WTC11 (cell line): ENCODE measurements around the gene RCAN1. TPM values are rescaled to one million over a fixed set of nuclear protein-coding genes. Genes with fewer than 3 reads are reported as not detected.

Source experiments
- ATAC-seq: fragments of 200-7000 bp; cut with Tn5 transposase; 2 replicates; pipeline ENCODE4 v1.10.0; 2021; ENCODE audit warnings: mild to moderate bottlenecking, moderate library complexity
- CTCF ChIA-PET: fragments of 300-600 bp; sonication (Branson Sonifier 250); formaldehyde crosslinking; loops from one replicate; lab custom pipeline; 2021; ENCODE audit warnings: antibody characterized with exemption; lab: Charles Lee
- POLR2A ChIA-PET: fragments of 350-600 bp; sonication (Branson Sonifier 250); formaldehyde crosslinking; loops from one replicate; lab custom pipeline; 2021; ENCODE audit warnings: antibody characterized with exemption; lab: Charles Lee
- DNase-seq: peaks from one replicate; pipeline ENCODE4 v3.0.0; 2021; ENCODE audit warnings: low spot score
- H3K27ac Mint-ChIP-seq: 2 replicates; pipeline ENCODE4 v1.8.0; 2021; ENCODE audit warnings: mixed read lengths
- H3K27me3 Mint-ChIP-seq: 2 replicates; pipeline ENCODE4 v1.8.0; 2021; ENCODE audit warnings: low read depth, mild to moderate bottlenecking, moderate library complexity, mixed read lengths
- H3K36me3 Mint-ChIP-seq: 2 replicates; pipeline ENCODE4 v1.8.0; 2021; ENCODE audit warnings: mixed read lengths
- H3K4me1 Mint-ChIP-seq: 2 replicates; pipeline ENCODE4 v1.8.0; 2022; ENCODE audit warnings: mixed read lengths
- H3K4me3 Mint-ChIP-seq: 2 replicates; pipeline ENCODE4 v1.8.0; 2021; ENCODE audit warnings: mild to moderate bottlenecking, moderate library complexity, mixed read lengths
- H3K9me3 Mint-ChIP-seq: 2 replicates; pipeline ENCODE4 v1.8.0; 2021; ENCODE audit warnings: mixed read lengths
- CREM ChIP-seq: sonication (generic); formaldehyde crosslinking; IDR thresholded peaks from 2 replicates; pipeline ENCODE4 v1.8.1; 2022; ENCODE audit warnings: mild to moderate bottlenecking, missing genetic modification reagents, moderate library complexity
- EMX1 ChIP-seq: fragments of 250-450 bp; sonication (Bioruptor Pico); IDR thresholded peaks from 2 replicates; pipeline ENCODE4 v1.8.0; 2021; ENCODE audit warnings: mild to moderate bottlenecking
- GTF2I ChIP-seq: fragments of 250-450 bp; sonication (Bioruptor Pico); conservative IDR thresholded peaks from 2 replicates; pipeline ENCODE4 v1.4.0; 2021; ENCODE audit warnings: mild to moderate bottlenecking
- NFE2L1 ChIP-seq: sonication (generic); formaldehyde crosslinking; IDR thresholded peaks from 2 replicates; pipeline ENCODE4 v1.8.1; 2023; ENCODE audit warnings: missing genetic modification reagents
- RELA ChIP-seq: sonication (generic); formaldehyde crosslinking; IDR thresholded peaks from 2 replicates; pipeline ENCODE4 v1.8.1; 2022; ENCODE audit warnings: missing genetic modification reagents, mild to moderate bottlenecking, borderline replicate concordance
- RORB ChIP-seq: fragments of 250-450 bp; sonication (Bioruptor Pico); IDR thresholded peaks from 2 replicates; pipeline ENCODE4 v1.9.0; 2021; ENCODE audit warnings: mild to moderate bottlenecking
- TEAD1 ChIP-seq: sonication (generic); formaldehyde crosslinking; IDR thresholded peaks from 2 replicates; pipeline ENCODE4 v1.8.0; 2022; ENCODE audit warnings: mild to moderate bottlenecking, missing genetic modification reagents
- ZBTB21 ChIP-seq: sonication (generic); formaldehyde crosslinking; IDR thresholded peaks from 2 replicates; pipeline ENCODE4 v1.8.1; 2023; ENCODE audit warnings: mild to moderate bottlenecking, missing genetic modification reagents, borderline replicate concordance
- ZNF219 ChIP-seq: sonication (generic); formaldehyde crosslinking; IDR thresholded peaks from 2 replicates; pipeline ENCODE4 v1.8.0; 2023; ENCODE audit warnings: missing genetic modification reagents, mild to moderate bottlenecking, borderline replicate concordance
- ZNF416 ChIP-seq: fragments of 250-450 bp; sonication (Bioruptor Pico); IDR thresholded peaks from 2 replicates; pipeline ENCODE4 v1.9.0; 2021; ENCODE audit warnings: mild to moderate bottlenecking, inconsistent platforms
- total RNA-seq: library from RNA; stranded (reverse); gene quantifications from 3 replicates; pipeline ENCODE4 v1.2.3, GENCODE V29; 2021
- TF ChIP-seq, protein P1 (sequence below): sonication (generic); formaldehyde crosslinking; IDR thresholded peaks from 2 replicates; pipeline ENCODE4 v1.8.1; 2023; ENCODE audit warnings: mild to moderate bottlenecking, missing genetic modification reagents, moderate library complexity
- TF ChIP-seq, protein P2 (sequence below): sonication (generic); formaldehyde crosslinking; IDR thresholded peaks from 2 replicates; pipeline ENCODE4 v1.8.1; 2023; ENCODE audit warnings: mild to moderate bottlenecking, missing genetic modification reagents, borderline replicate concordance
- TF ChIP-seq, protein P3 (sequence below): sonication (generic); formaldehyde crosslinking; IDR thresholded peaks from 2 replicates; pipeline ENCODE4 v1.8.0; 2022; ENCODE audit warnings: mild to moderate bottlenecking, missing genetic modification reagents
- TF ChIP-seq, protein P4 (sequence below): fragments of 250-450 bp; sonication (Bioruptor Pico); IDR thresholded peaks from 2 replicates; pipeline ENCODE4 v2.1.2; 2022; ENCODE audit warnings: mild to moderate bottlenecking, moderate library complexity
- TF ChIP-seq, protein P5 (sequence below): sonication (generic); formaldehyde crosslinking; IDR thresholded peaks from 2 replicates; pipeline ENCODE4 v1.8.1; 2023; ENCODE audit warnings: mild to moderate bottlenecking, moderate library complexity, missing genetic modification reagents
- TF ChIP-seq, protein P6 (sequence below): sonication (generic); formaldehyde crosslinking; IDR thresholded peaks from 2 replicates; pipeline ENCODE4 v1.8.0; 2022; ENCODE audit warnings: mild to moderate bottlenecking, missing genetic modification reagents
- TF ChIP-seq, protein P7 (sequence below): fragments of 250-450 bp; sonication (Bioruptor Pico); conservative IDR thresholded peaks from 2 replicates; pipeline ENCODE4 v1.9.0; 2021; ENCODE audit warnings: mild to moderate bottlenecking

Gene RCAN1
- total RNA-seq, 1 experiment from 2014 or later: 5.9 TPM

DNA sequence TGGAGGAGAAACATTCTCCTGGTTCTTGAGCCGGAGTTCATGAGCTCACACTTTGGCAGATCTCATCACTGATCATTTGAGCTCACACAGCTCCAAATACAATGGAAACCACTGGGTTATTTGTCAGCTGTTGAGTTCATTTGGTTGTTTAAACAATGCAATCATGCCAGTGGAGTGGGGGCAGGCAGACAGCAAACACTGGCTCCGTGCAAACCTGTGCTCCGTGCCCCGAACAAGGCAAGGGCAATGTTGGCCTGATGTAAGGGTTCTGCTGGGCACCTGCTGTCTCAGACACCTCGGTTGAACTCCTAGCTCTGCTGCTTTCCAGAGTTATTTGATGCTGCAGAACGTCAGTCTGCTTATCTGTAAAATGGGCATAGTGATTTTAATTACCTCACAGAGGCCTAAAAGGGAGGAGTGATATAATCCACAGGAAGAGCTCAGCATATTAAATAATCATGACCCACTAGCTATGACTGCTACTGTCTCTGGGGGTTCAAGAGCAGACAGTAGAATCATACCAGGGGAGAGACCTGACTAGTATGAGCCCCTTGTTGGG is 33.9 kb upstream of the RCAN1 start:
- Mint-ChIP-seq H3K27me3 (peaks cover 7% of the 10 kb centered on the region), H3K36me3 (no peaks in the 10 kb centered on the region), H3K9me3 (peaks cover 22% of the 10 kb centered on the region), H3K27ac (no peak overlapping the region), H3K4me1 (0 out of 2 replicates have a peak, but pooled peaks cover 2% of the 10 kb centered on the region)
- DNase-seq: no peak
- ChIA-PET CTCF (interaction anchor here (0.9 kb wide), 1 partner anchor 45 kb away, joined by 3 read pairs; no protein-coding TSS in a partner anchor), POLR2A (no interaction called here)
- no peak for TF ChIP-seq TEAD1 (CRISPR knock-in tag)
- TF ChIP-seq, protein P1, sequence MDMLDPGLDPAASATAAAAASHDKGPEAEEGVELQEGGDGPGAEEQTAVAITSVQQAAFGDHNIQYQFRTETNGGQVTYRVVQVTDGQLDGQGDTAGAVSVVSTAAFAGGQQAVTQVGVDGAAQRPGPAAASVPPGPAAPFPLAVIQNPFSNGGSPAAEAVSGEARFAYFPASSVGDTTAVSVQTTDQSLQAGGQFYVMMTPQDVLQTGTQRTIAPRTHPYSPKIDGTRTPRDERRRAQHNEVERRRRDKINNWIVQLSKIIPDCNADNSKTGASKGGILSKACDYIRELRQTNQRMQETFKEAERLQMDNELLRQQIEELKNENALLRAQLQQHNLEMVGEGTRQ (CRISPR knock-in tag): no peak
- no peak for TF ChIP-seq NFE2L1
- no peak for TF ChIP-seq GTF2I (CRISPR knock-in tag)
- TF ChIP-seq, protein P2, sequence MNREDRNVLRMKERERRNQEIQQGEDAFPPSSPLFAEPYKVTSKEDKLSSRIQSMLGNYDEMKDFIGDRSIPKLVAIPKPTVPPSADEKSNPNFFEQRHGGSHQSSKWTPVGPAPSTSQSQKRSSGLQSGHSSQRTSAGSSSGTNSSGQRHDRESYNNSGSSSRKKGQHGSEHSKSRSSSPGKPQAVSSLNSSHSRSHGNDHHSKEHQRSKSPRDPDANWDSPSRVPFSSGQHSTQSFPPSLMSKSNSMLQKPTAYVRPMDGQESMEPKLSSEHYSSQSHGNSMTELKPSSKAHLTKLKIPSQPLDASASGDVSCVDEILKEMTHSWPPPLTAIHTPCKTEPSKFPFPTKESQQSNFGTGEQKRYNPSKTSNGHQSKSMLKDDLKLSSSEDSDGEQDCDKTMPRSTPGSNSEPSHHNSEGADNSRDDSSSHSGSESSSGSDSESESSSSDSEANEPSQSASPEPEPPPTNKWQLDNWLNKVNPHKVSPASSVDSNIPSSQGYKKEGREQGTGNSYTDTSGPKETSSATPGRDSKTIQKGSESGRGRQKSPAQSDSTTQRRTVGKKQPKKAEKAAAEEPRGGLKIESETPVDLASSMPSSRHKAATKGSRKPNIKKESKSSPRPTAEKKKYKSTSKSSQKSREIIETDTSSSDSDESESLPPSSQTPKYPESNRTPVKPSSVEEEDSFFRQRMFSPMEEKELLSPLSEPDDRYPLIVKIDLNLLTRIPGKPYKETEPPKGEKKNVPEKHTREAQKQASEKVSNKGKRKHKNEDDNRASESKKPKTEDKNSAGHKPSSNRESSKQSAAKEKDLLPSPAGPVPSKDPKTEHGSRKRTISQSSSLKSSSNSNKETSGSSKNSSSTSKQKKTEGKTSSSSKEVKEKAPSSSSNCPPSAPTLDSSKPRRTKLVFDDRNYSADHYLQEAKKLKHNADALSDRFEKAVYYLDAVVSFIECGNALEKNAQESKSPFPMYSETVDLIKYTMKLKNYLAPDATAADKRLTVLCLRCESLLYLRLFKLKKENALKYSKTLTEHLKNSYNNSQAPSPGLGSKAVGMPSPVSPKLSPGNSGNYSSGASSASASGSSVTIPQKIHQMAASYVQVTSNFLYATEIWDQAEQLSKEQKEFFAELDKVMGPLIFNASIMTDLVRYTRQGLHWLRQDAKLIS (CRISPR knock-in tag): no peak
- TF ChIP-seq ZNF219 (CRISPR knock-in tag): no peak
- TF ChIP-seq, protein P3, sequence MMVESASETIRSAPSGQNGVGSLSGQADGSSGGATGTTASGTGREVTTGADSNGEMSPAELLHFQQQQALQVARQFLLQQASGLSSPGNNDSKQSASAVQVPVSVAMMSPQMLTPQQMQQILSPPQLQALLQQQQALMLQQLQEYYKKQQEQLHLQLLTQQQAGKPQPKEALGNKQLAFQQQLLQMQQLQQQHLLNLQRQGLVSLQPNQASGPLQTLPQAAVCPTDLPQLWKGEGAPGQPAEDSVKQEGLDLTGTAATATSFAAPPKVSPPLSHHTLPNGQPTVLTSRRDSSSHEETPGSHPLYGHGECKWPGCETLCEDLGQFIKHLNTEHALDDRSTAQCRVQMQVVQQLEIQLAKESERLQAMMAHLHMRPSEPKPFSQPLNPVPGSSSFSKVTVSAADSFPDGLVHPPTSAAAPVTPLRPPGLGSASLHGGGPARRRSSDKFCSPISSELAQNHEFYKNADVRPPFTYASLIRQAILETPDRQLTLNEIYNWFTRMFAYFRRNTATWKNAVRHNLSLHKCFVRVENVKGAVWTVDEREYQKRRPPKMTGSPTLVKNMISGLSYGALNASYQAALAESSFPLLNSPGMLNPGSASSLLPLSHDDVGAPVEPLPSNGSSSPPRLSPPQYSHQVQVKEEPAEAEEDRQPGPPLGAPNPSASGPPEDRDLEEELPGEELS (CRISPR knock-in tag): no peak
- TF ChIP-seq, protein P4, sequence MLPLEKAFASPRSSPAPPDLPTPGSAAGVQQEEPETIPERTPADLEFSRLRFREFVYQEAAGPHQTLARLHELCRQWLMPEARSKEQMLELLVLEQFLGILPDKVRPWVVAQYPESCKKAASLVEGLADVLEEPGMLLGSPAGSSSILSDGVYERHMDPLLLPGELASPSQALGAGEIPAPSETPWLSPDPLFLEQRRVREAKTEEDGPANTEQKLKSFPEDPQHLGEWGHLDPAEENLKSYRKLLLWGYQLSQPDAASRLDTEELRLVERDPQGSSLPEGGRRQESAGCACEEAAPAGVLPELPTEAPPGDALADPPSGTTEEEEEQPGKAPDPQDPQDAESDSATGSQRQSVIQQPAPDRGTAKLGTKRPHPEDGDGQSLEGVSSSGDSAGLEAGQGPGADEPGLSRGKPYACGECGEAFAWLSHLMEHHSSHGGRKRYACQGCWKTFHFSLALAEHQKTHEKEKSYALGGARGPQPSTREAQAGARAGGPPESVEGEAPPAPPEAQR (CRISPR knock-in tag): no peak
- TF ChIP-seq EMX1 (CRISPR knock-in tag): no peak
- TF ChIP-seq, protein P5, sequence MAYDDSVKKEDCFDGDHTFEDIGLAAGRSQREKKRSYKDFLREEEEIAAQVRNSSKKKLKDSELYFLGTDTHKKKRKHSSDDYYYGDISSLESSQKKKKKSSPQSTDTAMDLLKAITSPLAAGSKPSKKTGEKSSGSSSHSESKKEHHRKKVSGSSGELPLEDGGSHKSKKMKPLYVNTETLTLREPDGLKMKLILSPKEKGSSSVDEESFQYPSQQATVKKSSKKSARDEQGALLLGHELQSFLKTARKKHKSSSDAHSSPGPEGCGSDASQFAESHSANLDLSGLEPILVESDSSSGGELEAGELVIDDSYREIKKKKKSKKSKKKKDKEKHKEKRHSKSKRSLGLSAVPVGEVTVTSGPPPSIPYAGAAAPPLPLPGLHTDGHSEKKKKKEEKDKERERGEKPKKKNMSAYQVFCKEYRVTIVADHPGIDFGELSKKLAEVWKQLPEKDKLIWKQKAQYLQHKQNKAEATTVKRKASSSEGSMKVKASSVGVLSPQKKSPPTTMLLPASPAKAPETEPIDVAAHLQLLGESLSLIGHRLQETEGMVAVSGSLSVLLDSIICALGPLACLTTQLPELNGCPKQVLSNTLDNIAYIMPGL (CRISPR knock-in tag): no peak
- TF ChIP-seq ZBTB21 (CRISPR knock-in tag): no peak
- TF ChIP-seq RORB (CRISPR knock-in tag): no peak
- TF ChIP-seq CREM (CRISPR knock-in tag): no peak
- TF ChIP-seq, protein P6, sequence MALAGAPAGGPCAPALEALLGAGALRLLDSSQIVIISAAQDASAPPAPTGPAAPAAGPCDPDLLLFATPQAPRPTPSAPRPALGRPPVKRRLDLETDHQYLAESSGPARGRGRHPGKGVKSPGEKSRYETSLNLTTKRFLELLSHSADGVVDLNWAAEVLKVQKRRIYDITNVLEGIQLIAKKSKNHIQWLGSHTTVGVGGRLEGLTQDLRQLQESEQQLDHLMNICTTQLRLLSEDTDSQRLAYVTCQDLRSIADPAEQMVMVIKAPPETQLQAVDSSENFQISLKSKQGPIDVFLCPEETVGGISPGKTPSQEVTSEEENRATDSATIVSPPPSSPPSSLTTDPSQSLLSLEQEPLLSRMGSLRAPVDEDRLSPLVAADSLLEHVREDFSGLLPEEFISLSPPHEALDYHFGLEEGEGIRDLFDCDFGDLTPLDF: no peak
- TF ChIP-seq, protein P7, sequence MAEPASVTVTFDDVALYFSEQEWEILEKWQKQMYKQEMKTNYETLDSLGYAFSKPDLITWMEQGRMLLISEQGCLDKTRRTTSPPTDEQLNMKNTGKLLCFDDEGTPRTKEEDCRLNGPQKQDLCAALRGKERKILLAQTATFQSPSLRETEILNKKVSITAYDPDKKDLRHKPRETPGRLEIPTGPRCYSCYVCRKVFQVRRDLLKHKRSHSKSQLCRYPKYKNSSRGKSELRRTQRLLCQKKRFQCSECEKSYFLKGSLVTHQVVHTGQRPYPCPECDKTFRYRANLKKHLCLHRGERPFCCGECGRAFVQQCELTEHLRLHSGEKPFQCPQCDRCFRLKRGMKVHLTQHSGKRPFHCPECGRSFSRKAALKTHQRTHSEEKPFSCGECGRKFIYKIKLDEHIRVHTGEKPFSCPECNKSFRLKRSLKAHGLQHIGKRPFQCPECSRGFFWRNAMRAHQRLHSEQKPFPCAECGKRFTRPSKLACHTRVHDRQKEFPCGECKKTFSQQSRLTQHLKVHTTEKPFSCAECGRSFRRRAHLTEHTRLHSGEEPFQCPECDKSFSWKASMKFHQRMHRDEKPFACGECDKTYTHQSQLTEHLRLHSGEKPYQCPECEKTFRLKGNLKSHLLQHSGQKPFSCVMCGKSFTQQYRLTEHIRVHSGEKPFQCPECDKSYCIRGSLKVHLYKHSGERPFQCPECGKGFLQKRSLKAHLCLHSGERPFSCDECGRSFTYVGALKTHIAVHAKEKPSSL (CRISPR knock-in tag): no peak
- TF ChIP-seq ZNF416: no peak
- no peak for TF ChIP-seq RELA (CRISPR knock-in tag)
- TF ChIP-seq, all 79 proteins: peak for 0
- H3K4me3 Mint-ChIP-seq: no peak overlapping the region
- no peak for ATAC-seq
